Islet of Langerhans (tissue), 1 donor: ENCODE data around the gene SNRNP70.
"Not testable (repeated sequence)": the region's sequence is repeated elsewhere in the genome, so short reads cannot be mapped to it uniquely, and the experiment has no call there.

Experiments used
- FAIRE-seq: peaks from one replicate; lab custom pipeline; 2011; peaks lifted over from hg19 to GRCh38; lab: Jason Lieb, UNC

Gene SNRNP70

DNA sequence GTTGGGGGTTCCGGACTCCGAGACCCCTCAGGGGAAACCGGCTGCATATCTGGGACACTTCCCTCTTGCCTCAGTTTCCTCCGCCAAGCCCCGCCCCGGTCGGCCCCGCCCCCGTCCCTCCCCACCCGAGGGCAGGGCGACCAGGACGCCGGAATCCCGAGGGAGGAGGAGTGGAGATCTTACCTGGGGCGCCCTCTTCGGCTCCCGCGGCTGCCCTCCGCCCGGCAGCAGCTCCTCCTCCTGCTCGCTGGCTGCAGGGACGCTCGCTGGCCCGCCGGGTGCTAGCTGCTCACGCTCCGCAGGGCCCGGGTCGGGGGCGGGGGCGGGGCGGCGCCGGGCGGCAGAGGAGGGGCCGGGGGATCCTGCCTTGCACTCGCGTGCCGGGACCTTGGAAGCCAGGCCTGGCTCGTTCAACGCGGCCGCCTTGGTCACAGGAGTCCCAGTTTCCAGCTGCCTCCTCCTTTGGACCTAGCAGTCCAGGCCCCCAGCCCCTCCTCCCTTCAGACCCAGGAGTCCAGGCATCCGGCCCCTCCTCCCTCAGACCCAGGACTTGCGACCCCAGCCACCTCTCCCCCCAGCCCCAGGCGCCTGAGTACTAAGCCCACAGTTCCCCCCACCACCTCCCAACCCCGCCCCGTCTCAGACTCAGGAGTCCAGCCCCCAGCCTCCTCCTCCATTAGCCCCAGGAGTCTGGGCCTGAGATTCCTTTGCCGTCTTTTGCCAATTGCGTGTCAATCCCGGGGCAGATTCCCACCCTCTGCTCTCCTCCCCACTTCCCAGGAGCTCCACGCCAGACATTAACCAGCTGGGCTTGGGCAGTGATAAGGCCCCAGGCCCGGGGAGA is 20.3 kb upstream of the SNRNP70 start, which contains the start of gene NTF4:
NTF4 (minus strand) TSS at position 51 of the 844 bp plus-strand sequence. CDS start 2,821 bp downstream, outside the sequence.
- no peak for FAIRE-seq

DNA sequence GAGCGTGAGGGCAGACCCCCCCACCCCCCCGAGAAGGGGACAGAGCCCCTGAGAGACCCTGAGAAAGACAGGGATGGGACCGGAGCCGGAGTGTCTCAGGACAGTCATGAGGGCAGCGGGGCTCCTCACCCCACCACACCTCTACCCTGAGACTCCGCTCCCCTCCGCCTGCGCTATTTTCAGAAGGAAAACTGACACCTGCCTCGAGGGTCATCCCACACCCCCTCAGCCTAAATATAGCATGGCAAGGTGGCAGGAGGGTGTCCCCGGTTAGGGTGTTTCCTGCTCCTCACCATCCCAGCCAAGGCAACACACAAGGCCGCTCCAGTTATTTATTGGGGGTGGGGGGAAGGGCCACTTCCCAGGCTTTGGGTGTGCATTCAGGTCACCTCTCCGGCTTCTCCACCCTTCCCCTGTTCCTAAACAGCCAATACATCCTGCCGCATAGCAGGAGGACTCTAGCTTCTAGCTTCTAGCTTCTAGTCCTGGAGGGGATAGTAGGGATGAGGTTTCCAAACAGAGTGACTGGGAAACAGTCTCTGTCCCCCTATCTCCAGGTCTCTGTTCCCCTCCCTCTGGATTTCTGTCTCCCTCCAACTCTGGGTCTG is 19.2 kb upstream of the SNRNP70 start:
- no peak for FAIRE-seq

DNA sequence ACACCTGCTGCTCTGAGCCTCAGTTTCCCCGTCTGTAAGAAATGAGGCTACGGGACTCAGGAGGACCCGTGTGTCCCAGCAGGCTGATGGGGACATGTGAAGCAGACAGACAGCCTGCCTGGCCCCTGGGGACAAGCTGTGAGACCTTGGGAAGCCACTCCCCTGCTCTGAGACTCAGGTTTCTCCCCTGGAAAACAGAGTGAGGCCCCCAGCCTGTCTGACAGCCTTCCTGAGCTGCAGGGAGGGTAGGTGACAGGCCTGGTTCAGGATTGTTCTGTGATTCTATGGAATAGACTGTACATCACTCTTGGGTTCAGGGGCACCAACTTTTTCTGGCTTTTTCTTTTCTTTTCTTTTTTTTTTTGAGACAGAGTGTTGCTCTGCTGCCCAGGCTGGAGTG is 17.7 kb upstream of the SNRNP70 start:
- no peak for FAIRE-seq

DNA sequence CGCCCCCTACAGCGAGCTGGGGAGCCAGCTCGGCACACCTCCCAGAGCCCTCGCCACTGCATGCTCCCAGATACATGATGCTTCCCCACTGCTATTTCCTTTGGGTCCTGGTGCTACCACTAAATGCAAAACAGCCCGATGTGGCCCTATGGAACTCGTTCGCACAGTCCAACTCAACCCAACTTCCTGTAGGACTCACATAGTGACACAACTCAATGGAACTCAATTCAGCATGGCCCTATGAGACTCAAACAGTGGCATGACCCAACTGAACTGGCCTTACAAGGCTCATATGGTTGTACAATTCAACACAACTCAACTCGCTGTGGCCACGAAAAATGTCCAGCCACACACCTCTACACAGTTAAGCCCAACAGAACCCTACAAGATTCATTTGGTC is 16.2 kb upstream of the SNRNP70 start:
- no peak for FAIRE-seq

DNA sequence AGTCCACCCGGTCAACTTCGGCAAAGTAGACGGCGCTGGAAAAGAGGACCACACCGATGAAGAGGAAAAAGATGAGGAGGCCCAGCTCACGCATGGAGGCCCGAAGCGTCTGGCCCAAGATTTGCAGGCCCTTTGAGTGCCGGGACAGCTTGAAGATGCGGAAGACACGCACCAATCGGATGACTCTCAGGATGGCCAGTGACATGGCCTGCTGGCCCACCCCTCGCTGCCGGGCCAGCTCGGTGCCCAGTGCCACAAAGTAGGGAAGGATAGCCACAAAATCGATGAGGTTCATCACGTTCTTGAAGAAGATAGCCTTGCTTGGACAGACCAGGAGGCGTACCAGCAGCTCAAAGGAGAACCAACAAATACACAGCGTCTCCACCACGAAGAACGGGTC is 14.8 kb upstream of the SNRNP70 start:
- no peak for FAIRE-seq

DNA sequence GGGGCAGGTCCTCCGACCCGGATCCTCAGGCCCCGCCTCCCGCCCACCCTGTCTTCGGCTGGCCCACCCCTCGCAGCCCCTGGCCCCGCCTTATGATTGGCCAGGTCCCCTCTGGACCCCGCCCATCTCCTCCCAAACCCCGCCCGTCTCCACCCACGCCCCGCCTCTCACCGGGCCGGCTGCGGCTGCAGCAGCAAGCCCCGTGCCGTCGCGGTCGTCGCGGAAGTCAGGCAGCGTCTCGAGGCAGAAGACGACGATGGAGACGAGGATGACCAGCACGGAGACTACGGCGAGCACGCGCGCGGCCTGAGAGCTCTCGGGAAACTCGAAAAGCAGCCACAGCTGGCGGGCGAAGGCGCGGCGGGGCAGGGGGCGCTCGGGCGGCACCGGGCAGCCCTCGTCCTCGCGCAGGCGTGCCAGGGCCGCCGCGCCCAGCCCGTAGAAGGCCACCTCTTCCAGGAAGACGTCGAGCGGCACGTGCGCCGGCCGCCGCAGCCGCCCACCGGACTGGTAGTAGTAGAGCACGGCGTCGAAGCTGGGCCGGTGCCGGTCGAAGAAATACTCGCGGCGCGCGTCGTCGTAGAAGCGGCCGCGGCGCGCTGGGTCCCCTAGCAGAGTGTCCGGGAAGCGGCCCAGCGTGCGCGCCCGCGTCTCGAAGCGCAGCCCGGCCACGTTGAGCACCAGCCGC is 13.2 kb upstream of the SNRNP70 start:
- FAIRE-seq = no peak

DNA sequence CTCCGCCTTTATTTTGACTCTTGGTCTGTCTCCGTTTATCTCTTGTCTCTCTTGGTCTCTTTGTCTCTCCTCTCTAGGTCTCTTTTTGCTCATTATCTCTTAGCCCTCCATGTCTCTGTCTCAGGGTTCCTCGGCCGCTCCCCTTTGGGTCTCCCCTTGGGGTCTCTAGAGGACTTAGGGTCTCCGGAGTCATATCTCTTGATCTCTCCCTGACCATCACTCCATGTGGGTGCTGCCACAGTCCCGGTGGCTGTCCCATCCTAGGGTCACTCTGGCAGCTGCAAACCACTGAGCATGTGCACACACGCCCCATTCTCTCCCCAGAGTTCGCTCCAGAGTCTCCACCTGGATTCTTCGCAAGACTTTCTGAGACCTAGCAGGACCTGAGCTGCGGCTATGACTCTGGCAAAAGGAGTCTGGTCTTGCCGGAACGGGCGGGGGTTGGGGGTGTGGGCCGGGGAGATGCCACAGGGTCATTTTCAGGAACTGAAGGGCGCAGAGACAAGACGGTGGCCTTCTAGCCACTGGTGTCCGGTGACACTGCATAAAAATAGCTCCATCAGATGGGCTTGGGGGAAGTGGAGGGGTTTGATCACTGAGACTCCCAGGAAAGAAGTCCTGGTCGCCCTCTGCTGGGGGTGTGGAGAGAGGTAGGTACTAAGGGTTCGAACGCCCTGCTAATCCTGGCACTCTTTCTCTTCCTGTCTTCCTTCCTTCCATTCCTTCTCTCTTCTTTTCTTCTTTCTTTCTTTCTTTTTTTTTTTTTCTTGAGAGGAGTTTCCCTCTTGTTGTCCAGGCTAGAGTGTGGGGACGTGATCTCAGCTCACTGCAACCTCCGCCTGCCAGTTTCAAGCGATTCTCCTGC is 11.5 kb upstream of the SNRNP70 start:
- no peak for FAIRE-seq

DNA sequence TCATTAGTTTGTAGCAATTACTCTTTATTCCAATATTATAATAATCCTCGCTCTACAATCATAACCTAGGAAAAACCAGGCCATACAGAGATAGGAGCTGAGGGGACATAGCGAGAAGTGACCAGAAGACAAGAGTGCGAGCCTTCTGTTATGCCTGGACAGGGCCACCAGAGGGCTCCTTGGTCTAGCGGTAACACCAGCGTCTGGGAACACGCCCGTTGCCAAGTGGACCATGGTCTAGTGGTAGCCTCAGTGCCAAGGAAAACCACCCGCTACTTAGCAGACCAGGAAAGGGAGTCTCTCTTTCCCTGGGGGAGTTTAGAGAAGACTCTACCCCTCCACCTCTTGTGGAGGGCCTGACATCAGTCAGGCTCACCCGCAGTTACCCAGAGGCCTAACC is 10.4 kb upstream of the SNRNP70 start:
- FAIRE-seq = not testable (repeated sequence)

DNA sequence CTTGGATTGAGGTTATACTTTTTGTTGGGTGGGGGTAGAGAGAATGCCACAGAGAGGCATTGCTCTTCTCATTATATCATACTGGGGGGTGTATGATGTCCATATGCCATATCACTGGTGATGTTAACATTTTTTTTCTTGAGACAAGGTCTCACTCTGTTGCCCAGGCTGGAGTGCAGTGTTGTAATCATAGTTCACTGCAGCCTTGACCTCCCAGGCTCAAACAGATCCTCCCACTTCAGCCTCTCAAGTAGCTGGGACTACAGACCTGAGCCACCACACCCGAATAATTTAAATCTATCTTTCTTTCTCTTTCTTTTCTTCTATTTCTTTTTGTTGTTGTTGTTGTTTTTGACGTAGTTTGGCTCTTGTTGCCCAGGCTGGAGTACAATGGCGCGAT is 4.9 kb upstream of the SNRNP70 start:
- FAIRE-seq = no peak

DNA sequence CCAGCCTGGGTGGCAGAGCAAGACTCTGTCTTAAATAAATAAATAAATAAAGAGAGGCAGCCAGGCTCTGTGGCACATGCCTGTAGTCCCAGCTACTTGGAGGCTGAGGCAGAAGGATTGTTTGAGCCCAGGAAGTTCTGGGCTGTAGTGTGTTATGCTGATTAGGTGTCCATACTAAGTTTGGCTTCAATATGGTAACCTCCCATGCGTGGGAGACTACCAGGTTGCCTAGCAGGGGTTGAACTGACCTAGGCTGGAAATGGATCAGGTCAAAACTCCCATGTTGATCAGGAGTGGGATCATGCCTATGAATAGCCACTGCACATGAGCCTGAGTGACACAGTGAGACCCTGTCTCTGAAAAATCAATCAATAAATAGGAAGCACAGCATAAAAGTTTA is 4.0 kb upstream of the SNRNP70 start:
- no peak for FAIRE-seq

DNA sequence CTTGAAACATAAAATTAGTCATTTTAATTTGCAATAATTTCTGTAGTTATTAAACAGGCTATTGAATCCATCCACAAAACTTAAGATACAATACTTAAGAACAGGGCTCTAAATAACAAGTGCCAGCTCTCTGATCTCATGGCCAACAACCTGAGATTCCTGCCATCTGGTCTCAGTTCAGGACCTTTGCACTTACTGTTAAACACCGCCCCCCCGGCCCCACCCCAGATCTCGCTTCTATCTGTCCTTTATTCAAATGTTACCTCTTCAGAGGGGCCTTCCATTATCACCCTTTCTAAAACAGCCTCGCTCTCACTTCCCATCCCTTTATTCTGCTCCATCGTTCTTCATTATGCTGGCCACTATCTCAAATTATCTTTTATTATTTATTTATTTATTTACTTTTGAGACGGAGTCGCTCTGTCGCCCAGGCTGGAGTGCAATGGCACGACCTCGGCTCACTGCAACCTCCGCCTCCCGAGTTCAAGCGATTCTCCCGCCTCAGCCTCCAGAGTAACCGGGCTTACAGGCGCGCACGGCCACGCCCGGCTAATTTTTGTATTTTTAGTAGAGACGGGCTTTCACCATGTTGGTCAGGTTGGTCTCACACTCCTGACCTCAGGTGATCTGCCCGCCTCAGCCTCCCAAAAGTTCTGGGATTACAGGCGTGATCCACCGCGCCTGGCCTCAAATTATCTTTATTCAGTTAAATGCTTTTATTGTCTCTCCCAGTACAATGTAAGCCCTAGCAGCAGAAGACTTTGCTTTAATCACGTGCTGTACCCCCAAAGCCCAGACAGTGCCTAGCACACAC is 838 bp upstream of the SNRNP70 start:
- no peak for FAIRE-seq

DNA sequence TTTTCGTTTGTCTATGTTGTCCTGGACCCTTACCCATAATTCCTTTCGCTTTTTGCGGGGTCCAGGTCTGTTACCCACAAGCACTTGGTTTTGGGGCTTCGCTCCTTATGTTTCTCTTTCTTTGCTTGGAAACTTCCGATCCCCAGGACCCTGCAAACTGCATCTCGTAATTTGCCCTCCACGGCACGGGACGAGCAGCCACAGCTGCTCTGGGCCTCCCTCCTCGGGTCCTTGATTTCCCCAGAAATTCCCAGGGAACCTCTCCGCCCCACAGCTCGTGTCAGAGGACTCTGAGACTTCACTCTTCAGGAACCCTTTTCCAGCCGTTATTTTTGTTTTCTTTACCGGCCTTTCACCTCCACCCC is 599 bp downstream of the SNRNP70 start:
- no peak for FAIRE-seq

DNA sequence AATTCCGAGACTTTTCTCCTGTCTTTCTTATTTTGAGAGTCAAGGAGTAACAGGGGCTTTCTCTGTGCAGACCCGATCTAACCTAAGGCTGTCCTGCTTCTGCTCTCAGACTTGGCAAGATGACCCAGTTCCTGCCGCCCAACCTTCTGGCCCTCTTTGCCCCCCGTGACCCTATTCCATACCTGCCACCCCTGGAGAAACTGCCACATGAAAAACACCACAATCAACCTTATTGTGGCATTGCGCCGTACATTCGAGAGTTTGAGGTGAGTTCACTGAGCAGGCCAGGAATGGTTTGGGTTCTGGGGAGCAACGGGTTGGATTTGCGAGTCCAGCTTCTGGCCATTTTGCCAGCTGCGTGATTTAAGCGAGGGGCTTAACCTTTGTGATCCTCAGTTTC is 1.0 kb downstream of the SNRNP70 start:
- no peak for FAIRE-seq

DNA sequence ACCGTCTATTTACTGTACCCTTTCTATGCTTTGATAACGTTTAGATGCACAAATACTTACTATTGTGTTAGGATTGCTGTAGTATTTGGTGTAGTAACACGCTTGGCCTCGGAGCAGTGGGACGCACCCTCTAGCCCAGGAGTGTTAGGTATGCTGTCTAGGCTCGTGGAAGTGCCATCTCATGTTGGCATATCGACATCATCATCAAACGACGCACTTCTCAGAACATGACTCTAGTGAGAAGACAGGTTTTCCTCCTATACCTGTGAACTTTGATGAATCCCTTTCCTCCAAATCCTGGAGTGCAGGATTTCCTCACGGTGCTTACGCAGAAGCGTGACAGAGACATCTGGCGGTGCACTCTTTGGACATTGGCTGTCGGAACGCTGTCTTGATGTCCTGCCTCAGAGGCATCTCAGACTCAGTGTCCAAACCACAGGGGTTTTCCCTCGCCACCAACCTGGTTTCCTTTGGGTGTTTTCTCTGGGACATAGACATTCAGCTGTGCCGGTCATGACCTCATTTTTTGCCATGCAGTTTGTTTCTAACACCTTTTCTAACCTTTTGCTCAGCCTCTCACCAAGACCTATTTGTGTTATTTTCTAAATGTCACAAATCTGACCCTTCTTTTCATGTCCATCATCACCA is 6.3 kb downstream of the SNRNP70 start:
- FAIRE-seq = no peak

DNA sequence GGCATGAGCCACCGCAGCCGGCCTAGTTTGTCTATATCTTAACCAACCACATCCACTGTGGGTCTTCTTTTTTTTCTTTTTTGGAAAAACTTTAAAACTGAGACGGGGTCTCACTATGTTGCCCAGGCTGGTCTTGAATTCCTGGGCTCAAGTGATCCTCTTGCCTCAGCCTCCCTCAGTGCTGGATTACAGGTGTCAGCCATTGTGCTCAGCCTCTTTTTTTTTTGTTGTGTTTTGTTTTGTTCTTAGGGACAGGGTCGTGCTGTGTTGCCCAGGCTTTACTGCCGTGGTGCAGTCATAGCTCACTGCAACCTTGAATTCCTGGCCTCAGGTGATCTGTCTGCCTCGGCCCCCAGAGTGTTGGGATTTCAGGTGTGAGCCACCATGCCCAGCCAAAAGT is 7.4 kb downstream of the SNRNP70 start:
- no peak for FAIRE-seq

DNA sequence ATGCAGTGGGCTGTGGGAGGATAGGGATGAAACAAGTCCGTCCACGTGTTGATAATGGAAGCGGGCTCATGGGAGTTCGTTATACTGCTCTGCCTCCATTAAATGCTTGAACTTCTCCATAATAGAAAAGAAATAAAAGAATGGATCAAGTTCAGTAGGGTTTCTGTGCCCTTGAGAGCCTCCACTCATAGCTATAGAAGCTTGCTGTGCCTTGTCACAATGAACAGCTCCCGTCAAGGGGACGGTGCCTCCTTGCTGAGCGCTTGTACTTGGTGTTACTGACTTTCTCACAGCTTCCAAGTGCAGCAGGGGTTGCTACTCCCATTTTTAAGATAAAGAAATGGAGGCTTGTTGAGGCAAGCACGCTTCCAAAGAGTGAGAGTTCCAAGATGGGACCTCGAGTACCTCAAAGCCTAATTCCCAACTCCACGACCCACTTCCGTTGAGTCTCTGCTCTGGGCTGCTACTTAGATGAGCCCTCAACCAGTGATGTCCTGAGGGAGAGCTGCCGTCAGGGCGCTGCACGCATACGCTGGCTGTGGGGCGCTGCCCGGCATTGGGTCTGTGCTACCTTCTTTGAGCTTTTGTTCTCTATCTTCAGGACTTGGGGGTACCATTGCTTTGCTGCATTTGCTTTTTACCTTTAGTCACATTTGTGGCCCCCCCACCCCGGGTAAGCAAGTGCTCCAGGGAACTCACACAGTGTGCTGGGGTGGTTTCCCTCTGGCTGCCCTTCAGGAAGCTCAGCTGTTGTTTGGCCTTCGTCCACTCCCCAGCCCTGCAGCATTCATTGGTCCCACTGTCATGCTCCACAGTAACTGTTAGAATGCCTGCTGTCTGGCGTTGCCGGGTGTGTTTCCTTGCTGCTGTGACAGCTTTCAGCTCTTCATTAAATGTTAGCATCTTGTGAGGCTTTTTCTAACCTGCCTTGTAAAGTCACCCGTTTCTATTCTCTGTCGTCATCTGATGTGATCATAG is 9.5 kb downstream of the SNRNP70 start:
- FAIRE-seq = no peak

DNA sequence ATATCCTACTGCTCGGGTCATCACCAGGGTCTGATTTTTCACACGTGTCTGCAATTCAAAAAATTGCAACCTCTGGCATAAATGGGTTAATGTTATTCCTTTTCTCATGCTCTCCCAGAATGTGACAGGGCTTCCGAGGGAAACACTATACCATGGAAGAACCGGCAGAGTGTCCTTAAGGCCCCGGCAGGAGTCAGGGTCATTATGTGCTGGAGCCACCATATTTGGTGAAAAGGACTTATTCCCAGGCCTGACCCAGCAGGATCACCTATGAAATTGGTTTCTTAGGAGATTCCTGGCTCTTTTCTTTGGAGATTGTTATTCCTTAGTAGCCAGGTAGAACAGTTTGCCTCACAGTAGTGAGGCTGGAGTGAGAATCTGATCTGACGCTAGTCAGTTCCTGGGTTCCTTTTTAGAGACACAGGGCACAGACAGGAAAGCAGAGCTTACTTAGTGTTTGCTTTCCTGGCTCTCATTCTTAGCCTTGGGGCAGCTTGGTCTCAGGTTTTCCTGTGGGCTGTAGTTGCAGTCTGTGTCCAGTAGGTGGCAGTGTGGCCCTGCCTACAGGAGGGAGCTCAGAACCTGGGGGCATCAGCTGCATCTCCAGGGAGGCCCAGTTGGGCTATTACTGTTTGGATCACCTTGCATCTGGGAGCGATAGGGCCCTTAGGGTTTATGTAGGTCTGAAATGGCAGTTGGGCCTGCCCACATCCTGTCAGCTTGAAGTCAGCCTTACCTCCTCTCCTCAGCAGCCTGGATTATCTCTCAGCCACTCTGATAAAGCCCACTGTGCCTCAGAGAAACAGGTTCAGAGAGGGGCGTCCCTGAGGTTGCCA is 12.4 kb downstream of the SNRNP70 start:
- no peak for FAIRE-seq

DNA sequence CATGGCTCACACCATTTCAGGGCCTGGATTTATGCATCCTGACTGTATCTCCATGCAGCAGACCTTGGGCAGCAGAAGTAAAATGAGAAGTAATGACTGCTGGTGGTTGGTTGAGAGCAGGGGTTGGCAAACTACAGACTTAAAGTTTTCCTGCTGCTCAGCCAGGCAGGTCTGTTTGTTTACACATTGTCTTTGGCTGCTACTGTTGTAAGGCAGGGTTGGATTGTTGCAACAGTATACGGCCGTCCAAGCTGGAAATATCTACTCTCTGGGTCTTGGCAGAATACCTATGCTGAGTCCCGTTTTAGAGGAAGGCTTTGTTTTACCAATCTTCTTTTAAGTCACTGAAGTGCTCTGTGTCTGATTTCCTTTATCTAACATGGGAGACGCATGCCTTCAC is 13.5 kb downstream of the SNRNP70 start:
- no peak for FAIRE-seq

DNA sequence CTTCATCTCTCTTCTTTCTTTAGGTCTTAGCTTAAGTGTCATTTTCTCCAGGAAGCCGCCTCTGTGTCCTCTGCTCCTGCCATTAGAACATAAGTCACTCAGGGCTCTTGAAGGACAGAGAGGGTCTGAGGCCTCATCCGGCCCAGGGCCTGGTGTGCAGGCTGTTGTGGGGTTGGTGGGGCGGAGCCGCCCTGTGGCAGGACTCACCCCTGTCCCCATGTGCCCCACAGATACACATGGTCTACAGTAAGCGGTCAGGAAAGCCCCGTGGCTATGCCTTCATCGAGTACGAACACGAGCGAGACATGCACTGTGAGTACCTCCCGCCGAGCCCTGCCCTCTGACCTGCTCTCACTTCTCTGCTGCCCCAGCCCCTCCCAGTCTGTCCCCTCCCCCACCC is 15.9 kb downstream of the SNRNP70 start:
- FAIRE-seq = no peak
